ENCODE data around the gene HRH3.

DNA sequence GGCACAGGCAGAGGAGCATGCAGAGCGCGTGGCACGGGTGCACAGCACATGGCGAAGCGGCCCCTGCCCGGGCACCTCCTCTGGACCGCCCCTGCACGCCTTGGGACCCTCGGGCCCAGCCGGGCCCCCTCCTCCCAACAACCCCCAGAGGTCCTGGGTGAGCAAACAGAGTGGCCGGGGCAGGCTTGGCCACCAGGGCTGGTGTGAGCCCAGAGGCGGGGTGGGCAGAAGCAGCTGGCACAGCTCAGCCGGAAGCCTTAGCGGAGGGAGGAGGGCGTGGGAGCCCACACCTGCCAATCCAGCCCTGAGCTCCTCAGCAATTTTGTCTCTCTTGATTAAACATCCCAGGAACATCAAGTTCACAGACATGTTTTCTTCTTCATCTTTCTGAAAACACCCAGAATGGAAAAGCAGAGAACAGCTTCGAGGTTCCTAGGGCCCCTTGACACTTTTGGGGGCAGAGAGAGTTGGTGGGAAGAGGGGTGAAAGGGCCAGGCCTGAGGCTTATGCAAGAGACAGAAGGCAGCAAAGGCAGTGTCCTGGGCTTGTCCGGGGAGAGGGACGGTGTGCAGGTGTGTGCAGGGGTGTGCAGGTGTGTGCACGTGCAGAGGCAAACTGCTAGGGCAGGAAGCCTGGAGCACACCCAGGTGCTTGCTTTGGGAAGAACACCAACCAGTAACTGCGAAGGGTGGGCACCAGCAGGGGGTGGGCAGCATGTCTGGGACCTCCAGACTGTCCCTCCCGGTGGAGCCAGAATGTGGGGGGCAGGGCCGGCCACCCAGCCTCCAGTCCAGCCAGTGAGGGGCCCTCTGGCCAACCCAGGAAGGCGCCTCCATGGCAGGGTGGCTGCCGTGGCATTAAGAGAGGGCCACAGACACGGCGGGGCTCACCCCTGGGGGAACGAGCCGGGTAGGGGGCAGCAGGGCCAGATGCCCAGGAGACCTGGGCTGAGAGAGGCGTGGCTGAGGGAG is 4.8 kb downstream of the HRH3 start:
- TF ChIP-seq, protein P1, sequence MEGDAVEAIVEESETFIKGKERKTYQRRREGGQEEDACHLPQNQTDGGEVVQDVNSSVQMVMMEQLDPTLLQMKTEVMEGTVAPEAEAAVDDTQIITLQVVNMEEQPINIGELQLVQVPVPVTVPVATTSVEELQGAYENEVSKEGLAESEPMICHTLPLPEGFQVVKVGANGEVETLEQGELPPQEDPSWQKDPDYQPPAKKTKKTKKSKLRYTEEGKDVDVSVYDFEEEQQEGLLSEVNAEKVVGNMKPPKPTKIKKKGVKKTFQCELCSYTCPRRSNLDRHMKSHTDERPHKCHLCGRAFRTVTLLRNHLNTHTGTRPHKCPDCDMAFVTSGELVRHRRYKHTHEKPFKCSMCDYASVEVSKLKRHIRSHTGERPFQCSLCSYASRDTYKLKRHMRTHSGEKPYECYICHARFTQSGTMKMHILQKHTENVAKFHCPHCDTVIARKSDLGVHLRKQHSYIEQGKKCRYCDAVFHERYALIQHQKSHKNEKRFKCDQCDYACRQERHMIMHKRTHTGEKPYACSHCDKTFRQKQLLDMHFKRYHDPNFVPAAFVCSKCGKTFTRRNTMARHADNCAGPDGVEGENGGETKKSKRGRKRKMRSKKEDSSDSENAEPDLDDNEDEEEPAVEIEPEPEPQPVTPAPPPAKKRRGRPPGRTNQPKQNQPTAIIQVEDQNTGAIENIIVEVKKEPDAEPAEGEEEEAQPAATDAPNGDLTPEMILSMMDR (IDR thresholded peaks at IDR 0.05; ENCODE audit: low read depth, low read length, poor library complexity, severe bottlenecking) = no peak
- TF ChIP-seq EZH2phosphoT487 (IDR thresholded peaks at IDR 0.05; ENCODE audit: borderline replicate concordance, low read length) = no peak
